MM.1S (cell line): Measurements from ENCODE around the gene COLEC12.
"Not testable (repeated sequence)": the region's sequence is repeated elsewhere in the genome, so short reads cannot be mapped to it uniquely, and the experiment has no call there.

Experiments used
- DNase-seq: peaks from one replicate; pipeline ENCODE4 v3.0.0-alpha.2; 2015
- H2AFZ ChIP-seq: fragments of 300-600 bp; sonication (generic); 2 replicates; pipeline ENCODE4 v1.6.0; 2016; ENCODE audit warnings: antibody characterized with exemption, low read length
- H3F3A ChIP-seq: fragments of 300-600 bp; sonication (generic); 2 replicates; pipeline ENCODE4 v1.6.1; 2016; ENCODE audit warnings: mild to moderate bottlenecking, antibody characterized with exemption, low read length, moderate library complexity, mixed read lengths; ENCODE audit not compliant: insufficient read depth
- H3K27ac ChIP-seq: fragments of 300-600 bp; sonication (generic); 2 replicates; pipeline ENCODE4 v1.5.1; 2016; ENCODE audit warnings: mild to moderate bottlenecking, low read length
- H3K27me3 ChIP-seq: fragments of 300-600 bp; sonication (generic); replicated peaks from 2 replicates; pipeline ENCODE4 v1.6.0; 2016; ENCODE audit warnings: low read length; ENCODE audit not compliant: insufficient read depth
- H3K36me3 ChIP-seq: fragments of 300-600 bp; sonication (generic); replicated peaks from 2 replicates; pipeline ENCODE4 v1.6.1; 2016; ENCODE audit warnings: mild to moderate bottlenecking, low read length, mixed read lengths; ENCODE audit not compliant: insufficient read depth
- H3K4me1 ChIP-seq: fragments of 300-600 bp; sonication (generic); 2 replicates; pipeline ENCODE4 v1.6.1; 2016; ENCODE audit warnings: low read length, mixed read lengths
- H3K4me2 ChIP-seq: fragments of 300-600 bp; sonication (generic); 2 replicates; pipeline ENCODE4 v1.6.0; 2016; ENCODE audit warnings: low read depth, low read length
- H3K4me3 ChIP-seq: fragments of 300-600 bp; sonication (generic); 2 replicates; pipeline ENCODE4 v1.5.1; 2016; ENCODE audit warnings: low read length, mixed read lengths
- H3K79me2 ChIP-seq: fragments of 300-600 bp; sonication (generic); 2 replicates; pipeline ENCODE4 v1.6.1; 2016; ENCODE audit warnings: mixed run types, low read length, mixed read lengths
- H3K9ac ChIP-seq: fragments of 300-600 bp; sonication (generic); 2 replicates; pipeline ENCODE4 v1.6.1; 2016; ENCODE audit warnings: low read length, mixed read lengths
- H3K9me2 ChIP-seq: fragments of 300-600 bp; sonication (generic); replicated peaks from 2 replicates; pipeline ENCODE4 v1.6.1; 2016; ENCODE audit warnings: mild to moderate bottlenecking, low read length, mixed read lengths; ENCODE audit not compliant: insufficient read depth
- H3K9me3 ChIP-seq: fragments of 300-600 bp; sonication (generic); replicated peaks from 2 replicates; pipeline ENCODE4 v1.6.1; 2016; ENCODE audit warnings: mild to moderate bottlenecking, low read length, mixed read lengths; ENCODE audit not compliant: insufficient read depth
- H4K20me1 ChIP-seq: fragments of 300-600 bp; sonication (generic); 2 replicates; pipeline ENCODE4 v1.6.1; 2016; ENCODE audit warnings: mild to moderate bottlenecking, low read length, moderate library complexity, mixed read lengths; ENCODE audit not compliant: insufficient read depth
- EZH2 ChIP-seq: fragments of 300-600 bp; sonication (generic); optimal IDR thresholded peaks from 2 replicates; pipeline ENCODE3; 2017; ENCODE audit warnings: low read depth, mild to moderate bottlenecking, antibody characterized with exemption, low read length, mixed read lengths
- EZH2phosphoT487 ChIP-seq: fragments of 300-600 bp; sonication (generic); IDR thresholded peaks from 2 replicates; pipeline ENCODE4 v1.6.1; 2018; ENCODE audit warnings: antibody characterized with exemption, low read length
- TF ChIP-seq, protein P1 (sequence below): fragments of 300-600 bp; sonication (generic); IDR thresholded peaks from 2 replicates; pipeline ENCODE4 v1.5.1; 2016; ENCODE audit warnings: antibody characterized with exemption, low read length, mixed read lengths

Gene COLEC12

GRCh38 chr18:407191-407590, 93.3 kb downstream of the COLEC12 start:
- H3K27me3 ChIP-seq, result no peaks in the 10 kb centered on the region
- no peak overlapping the region for H3K9ac ChIP-seq
- TF ChIP-seq, protein P1, sequence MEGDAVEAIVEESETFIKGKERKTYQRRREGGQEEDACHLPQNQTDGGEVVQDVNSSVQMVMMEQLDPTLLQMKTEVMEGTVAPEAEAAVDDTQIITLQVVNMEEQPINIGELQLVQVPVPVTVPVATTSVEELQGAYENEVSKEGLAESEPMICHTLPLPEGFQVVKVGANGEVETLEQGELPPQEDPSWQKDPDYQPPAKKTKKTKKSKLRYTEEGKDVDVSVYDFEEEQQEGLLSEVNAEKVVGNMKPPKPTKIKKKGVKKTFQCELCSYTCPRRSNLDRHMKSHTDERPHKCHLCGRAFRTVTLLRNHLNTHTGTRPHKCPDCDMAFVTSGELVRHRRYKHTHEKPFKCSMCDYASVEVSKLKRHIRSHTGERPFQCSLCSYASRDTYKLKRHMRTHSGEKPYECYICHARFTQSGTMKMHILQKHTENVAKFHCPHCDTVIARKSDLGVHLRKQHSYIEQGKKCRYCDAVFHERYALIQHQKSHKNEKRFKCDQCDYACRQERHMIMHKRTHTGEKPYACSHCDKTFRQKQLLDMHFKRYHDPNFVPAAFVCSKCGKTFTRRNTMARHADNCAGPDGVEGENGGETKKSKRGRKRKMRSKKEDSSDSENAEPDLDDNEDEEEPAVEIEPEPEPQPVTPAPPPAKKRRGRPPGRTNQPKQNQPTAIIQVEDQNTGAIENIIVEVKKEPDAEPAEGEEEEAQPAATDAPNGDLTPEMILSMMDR, result no peak
- TF ChIP-seq EZH2phosphoT487, result no peak
- TF ChIP-seq EZH2, result no peak

GRCh38 chr18:406677-407076, 93.8 kb downstream of the COLEC12 start:
- Histone ChIP-seq H3K79me2 (no peaks in the 10 kb centered on the region), H3K36me3 (no peaks in the 10 kb centered on the region), H3K4me3 (no peak overlapping the region), H2AFZ (no peak overlapping the region), H3K9me3 (no peaks in the 10 kb centered on the region), H3K9me2 (no peaks in the 10 kb centered on the region), H3F3A (no peaks in the 10 kb centered on the region), H3K27me3 (no peaks in the 10 kb centered on the region), H3K4me2 (no peak overlapping the region), H3K9ac (no peak overlapping the region), H3K4me1 (no peaks in the 10 kb centered on the region), H3K27ac (no peak overlapping the region), H4K20me1 (no peaks in the 10 kb centered on the region)
- TF ChIP-seq, protein P1, result no peak
- TF ChIP-seq EZH2phosphoT487 (no peak), EZH2 (no peak)
- DNase-seq, result no peak

More at GRCh38 chr18:407191-407590, 93.3 kb downstream of the COLEC12 start:
- Histone ChIP-seq H3K4me2 (no peak overlapping the region), H3K9me3 (no peaks in the 10 kb centered on the region), H3F3A (no peaks in the 10 kb centered on the region), H3K79me2 (no peaks in the 10 kb centered on the region), H3K9me2 (no peaks in the 10 kb centered on the region), H3K27ac (no peak overlapping the region), H2AFZ (no peak overlapping the region), H4K20me1 (no peaks in the 10 kb centered on the region), H3K36me3 (no peaks in the 10 kb centered on the region), H3K4me1 (no peaks in the 10 kb centered on the region), H3K4me3 (no peak overlapping the region)
- DNase-seq, result no peak

DNA sequence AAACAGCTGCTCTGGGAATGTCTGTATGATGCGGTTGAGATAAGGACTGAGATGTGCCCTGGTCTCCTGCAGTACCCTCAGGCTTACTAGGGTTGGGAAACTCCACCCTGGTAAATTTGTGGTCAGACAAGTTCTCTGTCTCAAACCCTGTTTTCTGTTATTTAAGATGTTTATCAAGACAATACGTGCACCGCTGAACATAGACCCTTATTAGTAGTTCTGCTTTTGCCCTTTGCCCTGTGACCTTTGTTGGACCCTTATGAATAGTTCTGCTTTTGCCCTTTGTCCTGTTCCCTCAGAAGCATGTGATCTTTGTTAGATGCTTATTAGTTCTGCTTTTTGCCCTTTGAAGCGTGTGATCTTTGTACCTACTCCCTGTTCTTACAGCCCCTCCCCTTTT, 95.5 kb downstream of the COLEC12 start:
- not testable (repeated sequence) for H3K4me3 ChIP-seq, H3K4me1 ChIP-seq, H3K9me3 ChIP-seq, H3K79me2 ChIP-seq, H3K9ac ChIP-seq, DNase-seq, H3K9me2 ChIP-seq, H3K4me2 ChIP-seq, H3K27me3 ChIP-seq, H3K27ac ChIP-seq, H3K36me3 ChIP-seq, H2AFZ ChIP-seq, H3F3A ChIP-seq, H4K20me1 ChIP-seq

GRCh38 chr18:404061-404636, 96.4 kb downstream of the COLEC12 start:
- Histone ChIP-seq H3K27ac (no peak overlapping the region), H3K9me3 (no peaks in the 10 kb centered on the region), H3F3A (no peaks in the 10 kb centered on the region), H3K9me2 (no peaks in the 10 kb centered on the region), H3K4me2 (no peak overlapping the region), H3K9ac (no peak overlapping the region), H3K36me3 (no peaks in the 10 kb centered on the region), H3K4me1 (no peaks in the 10 kb centered on the region), H3K79me2 (no peaks in the 10 kb centered on the region), H3K27me3 (no peaks in the 10 kb centered on the region), H2AFZ (no peak overlapping the region), H4K20me1 (no peaks in the 10 kb centered on the region), H3K4me3 (no peak overlapping the region)
- TF ChIP-seq EZH2 (no peak), EZH2phosphoT487 (no peak)
- TF ChIP-seq, protein P1, result no peak
- DNase-seq, result no peak
